ENCODE data around the gene AGAP2.
A peak's percentile ranks its signal among the peaks of the same experiment; 100 is the strongest.

The AGAP2 gene

DNA sequence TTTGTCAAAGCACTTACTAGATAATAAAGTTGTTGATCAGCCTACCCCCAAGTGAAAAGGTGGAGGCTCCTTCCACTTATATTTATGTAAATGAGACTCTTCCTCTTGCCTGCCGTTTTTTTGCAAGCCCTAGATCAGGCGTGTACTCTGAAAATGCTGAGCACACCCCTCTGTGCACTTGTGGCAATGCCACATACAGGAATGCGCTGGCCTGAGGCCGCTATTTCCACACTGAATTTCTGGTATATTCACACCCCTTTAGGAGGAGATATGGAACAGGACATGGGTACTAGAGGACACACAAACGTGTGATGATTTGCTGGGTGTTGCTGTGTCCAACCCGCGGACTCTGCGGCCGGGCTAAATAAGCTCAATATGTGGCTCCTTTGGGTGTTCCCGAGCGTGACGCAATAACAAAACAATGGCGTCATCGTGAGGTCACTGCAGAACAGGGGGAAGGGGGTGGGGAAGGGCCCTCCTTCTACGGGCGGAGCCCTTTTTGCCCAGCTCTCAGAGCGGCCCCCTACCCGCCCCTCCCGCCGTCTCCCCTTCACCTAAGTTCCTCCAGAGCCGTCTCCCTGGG is 5.7 kb upstream of the AGAP2 start (continued):
- TF ChIP-seq, protein P1, sequence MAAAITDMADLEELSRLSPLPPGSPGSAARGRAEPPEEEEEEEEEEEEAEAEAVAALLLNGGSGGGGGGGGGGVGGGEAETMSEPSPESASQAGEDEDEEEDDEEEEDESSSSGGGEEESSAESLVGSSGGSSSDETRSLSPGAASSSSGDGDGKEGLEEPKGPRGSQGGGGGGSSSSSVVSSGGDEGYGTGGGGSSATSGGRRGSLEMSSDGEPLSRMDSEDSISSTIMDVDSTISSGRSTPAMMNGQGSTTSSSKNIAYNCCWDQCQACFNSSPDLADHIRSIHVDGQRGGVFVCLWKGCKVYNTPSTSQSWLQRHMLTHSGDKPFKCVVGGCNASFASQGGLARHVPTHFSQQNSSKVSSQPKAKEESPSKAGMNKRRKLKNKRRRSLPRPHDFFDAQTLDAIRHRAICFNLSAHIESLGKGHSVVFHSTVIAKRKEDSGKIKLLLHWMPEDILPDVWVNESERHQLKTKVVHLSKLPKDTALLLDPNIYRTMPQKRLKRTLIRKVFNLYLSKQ (tag by site-specific recombination; IDR thresholded peaks at IDR 0.05; ENCODE audit: borderline replicate concordance), result no peak
- TF ChIP-seq, protein P2, sequence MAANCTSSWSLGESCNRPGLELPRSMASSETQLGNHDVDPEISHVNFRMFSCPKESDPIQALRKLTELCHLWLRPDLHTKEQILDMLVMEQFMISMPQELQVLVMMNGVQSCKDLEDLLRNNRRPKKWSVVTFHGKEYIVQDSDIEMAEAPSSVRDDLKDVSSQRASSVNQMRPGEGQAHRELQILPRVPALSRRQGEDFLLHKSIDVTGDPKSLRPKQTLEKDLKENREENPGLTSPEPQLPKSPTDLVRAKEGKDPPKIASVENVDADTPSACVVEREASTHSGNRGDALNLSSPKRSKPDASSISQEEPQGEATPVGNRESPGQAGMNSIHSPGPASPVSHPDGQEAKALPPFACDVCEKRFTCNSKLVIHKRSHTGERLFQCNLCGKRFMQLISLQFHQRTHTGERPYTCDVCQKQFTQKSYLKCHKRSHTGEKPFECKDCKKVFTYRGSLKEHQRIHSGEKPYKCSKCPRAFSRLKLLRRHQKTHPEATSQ (tag by site-specific recombination; IDR thresholded peaks at IDR 0.05), result no peak
- no peak; the same call in 1 of the 2 replicates for TF ChIP-seq ZNF792 (tag by site-specific recombination; IDR thresholded peaks at IDR 0.05)
- TF ChIP-seq ZNF791 (tag by site-specific recombination; IDR thresholded peaks at IDR 0.05), result no peak
- no peak for TF ChIP-seq ZNF654 (tag by site-specific recombination; IDR thresholded peaks at IDR 0.05; ENCODE audit: low read depth)
- TF ChIP-seq, protein P3, sequence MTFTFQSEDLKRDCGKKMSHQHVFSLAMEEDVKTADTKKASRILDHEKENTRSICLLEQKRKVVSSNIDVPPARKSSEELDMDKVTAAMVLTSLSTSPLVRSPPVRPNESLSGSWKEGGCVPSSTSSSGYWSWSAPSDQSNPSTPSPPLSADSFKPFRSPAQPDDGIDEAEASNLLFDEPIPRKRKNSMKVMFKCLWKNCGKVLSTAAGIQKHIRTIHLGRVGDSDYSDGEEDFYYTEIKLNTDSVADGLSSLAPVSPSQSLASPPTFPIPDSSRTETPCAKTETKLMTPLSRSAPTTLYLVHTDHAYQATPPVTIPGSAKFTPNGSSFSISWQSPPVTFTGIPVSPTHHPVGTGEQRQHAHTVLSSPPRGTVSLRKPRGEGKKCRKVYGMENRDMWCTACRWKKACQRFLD (tag by site-specific recombination; IDR thresholded peaks at IDR 0.05), result no peak
- TF ChIP-seq ZFP3 (tag by site-specific recombination; IDR thresholded peaks at IDR 0.05; ENCODE audit: low read depth), result no peak
- TF ChIP-seq ZBTB48 (tag by site-specific recombination; IDR thresholded peaks at IDR 0.05), result no peak
- no peak for TF ChIP-seq WT1 (tag by site-specific recombination; IDR thresholded peaks at IDR 0.05)
- TF ChIP-seq, protein P4, sequence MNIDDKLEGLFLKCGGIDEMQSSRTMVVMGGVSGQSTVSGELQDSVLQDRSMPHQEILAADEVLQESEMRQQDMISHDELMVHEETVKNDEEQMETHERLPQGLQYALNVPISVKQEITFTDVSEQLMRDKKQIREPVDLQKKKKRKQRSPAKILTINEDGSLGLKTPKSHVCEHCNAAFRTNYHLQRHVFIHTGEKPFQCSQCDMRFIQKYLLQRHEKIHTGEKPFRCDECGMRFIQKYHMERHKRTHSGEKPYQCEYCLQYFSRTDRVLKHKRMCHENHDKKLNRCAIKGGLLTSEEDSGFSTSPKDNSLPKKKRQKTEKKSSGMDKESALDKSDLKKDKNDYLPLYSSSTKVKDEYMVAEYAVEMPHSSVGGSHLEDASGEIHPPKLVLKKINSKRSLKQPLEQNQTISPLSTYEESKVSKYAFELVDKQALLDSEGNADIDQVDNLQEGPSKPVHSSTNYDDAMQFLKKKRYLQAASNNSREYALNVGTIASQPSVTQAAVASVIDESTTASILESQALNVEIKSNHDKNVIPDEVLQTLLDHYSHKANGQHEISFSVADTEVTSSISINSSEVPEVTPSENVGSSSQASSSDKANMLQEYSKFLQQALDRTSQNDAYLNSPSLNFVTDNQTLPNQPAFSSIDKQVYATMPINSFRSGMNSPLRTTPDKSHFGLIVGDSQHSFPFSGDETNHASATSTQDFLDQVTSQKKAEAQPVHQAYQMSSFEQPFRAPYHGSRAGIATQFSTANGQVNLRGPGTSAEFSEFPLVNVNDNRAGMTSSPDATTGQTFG (tag by site-specific recombination; IDR thresholded peaks at IDR 0.05; ENCODE audit: borderline replicate concordance), result no peak
- 0 out of 2 replicates have a peak, but pooled peaks have one; percentile 25 for TF ChIP-seq ZSCAN30 (tag by site-specific recombination; IDR thresholded peaks at IDR 0.05)
- TF ChIP-seq ZNF48 (tag by site-specific recombination; IDR thresholded peaks at IDR 0.05), result no peak
- no peak for TF ChIP-seq GLI4 (tag by site-specific recombination; IDR thresholded peaks at IDR 0.05)
- TF ChIP-seq, protein P5, sequence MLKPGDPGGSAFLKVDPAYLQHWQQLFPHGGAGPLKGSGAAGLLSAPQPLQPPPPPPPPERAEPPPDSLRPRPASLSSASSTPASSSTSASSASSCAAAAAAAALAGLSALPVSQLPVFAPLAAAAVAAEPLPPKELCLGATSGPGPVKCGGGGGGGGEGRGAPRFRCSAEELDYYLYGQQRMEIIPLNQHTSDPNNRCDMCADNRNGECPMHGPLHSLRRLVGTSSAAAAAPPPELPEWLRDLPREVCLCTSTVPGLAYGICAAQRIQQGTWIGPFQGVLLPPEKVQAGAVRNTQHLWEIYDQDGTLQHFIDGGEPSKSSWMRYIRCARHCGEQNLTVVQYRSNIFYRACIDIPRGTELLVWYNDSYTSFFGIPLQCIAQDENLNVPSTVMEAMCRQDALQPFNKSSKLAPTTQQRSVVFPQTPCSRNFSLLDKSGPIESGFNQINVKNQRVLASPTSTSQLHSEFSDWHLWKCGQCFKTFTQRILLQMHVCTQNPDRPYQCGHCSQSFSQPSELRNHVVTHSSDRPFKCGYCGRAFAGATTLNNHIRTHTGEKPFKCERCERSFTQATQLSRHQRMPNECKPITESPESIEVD (tag by site-specific recombination; IDR thresholded peaks at IDR 0.05), result no peak
- TF ChIP-seq, protein P6, sequence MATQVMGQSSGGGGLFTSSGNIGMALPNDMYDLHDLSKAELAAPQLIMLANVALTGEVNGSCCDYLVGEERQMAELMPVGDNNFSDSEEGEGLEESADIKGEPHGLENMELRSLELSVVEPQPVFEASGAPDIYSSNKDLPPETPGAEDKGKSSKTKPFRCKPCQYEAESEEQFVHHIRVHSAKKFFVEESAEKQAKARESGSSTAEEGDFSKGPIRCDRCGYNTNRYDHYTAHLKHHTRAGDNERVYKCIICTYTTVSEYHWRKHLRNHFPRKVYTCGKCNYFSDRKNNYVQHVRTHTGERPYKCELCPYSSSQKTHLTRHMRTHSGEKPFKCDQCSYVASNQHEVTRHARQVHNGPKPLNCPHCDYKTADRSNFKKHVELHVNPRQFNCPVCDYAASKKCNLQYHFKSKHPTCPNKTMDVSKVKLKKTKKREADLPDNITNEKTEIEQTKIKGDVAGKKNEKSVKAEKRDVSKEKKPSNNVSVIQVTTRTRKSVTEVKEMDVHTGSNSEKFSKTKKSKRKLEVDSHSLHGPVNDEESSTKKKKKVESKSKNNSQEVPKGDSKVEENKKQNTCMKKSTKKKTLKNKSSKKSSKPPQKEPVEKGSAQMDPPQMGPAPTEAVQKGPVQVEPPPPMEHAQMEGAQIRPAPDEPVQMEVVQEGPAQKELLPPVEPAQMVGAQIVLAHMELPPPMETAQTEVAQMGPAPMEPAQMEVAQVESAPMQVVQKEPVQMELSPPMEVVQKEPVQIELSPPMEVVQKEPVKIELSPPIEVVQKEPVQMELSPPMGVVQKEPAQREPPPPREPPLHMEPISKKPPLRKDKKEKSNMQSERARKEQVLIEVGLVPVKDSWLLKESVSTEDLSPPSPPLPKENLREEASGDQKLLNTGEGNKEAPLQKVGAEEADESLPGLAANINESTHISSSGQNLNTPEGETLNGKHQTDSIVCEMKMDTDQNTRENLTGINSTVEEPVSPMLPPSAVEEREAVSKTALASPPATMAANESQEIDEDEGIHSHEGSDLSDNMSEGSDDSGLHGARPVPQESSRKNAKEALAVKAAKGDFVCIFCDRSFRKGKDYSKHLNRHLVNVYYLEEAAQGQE (tag by site-specific recombination; IDR thresholded peaks at IDR 0.05), result no peak
- no peak for TF ChIP-seq ZNF707 (tag by site-specific recombination; IDR thresholded peaks at IDR 0.05)
- TF ChIP-seq ZNF777 (tag by site-specific recombination; IDR thresholded peaks at IDR 0.05; ENCODE audit: borderline replicate concordance), result no peak
- TF ChIP-seq, protein P7, sequence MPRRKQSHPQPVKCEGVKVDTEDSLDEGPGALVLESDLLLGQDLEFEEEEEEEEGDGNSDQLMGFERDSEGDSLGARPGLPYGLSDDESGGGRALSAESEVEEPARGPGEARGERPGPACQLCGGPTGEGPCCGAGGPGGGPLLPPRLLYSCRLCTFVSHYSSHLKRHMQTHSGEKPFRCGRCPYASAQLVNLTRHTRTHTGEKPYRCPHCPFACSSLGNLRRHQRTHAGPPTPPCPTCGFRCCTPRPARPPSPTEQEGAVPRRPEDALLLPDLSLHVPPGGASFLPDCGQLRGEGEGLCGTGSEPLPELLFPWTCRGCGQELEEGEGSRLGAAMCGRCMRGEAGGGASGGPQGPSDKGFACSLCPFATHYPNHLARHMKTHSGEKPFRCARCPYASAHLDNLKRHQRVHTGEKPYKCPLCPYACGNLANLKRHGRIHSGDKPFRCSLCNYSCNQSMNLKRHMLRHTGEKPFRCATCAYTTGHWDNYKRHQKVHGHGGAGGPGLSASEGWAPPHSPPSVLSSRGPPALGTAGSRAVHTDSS (tag by site-specific recombination; IDR thresholded peaks at IDR 0.05), result no peak
- no peak for TF ChIP-seq REPIN1 (tag by site-specific recombination; IDR thresholded peaks at IDR 0.05; ENCODE audit: low read depth)
- TF ChIP-seq, protein P8, sequence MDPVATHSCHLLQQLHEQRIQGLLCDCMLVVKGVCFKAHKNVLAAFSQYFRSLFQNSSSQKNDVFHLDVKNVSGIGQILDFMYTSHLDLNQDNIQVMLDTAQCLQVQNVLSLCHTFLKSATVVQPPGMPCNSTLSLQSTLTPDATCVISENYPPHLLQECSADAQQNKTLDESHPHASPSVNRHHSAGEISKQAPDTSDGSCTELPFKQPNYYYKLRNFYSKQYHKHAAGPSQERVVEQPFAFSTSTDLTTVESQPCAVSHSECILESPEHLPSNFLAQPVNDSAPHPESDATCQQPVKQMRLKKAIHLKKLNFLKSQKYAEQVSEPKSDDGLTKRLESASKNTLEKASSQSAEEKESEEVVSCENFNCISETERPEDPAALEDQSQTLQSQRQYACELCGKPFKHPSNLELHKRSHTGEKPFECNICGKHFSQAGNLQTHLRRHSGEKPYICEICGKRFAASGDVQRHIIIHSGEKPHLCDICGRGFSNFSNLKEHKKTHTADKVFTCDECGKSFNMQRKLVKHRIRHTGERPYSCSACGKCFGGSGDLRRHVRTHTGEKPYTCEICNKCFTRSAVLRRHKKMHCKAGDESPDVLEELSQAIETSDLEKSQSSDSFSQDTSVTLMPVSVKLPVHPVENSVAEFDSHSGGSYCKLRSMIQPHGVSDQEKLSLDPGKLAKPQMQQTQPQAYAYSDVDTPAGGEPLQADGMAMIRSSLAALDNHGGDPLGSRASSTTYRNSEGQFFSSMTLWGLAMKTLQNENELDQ (tag by site-specific recombination; IDR thresholded peaks at IDR 0.05; ENCODE audit: low read depth), result no peak
